SU-DHL-6 (cell line): Measurements from ENCODE around the gene SH2D5.

Experiments used
- CTCF ChIP-seq: fragments of 200-600 bp; sonication (generic); IDR thresholded peaks from one replicate; pipeline ENCODE4 v1.5.1; 2017; ENCODE audit warnings: antibody characterized with exemption, mild to moderate bottlenecking, low read length, moderate library complexity; ENCODE audit not compliant: insufficient read depth, poor library complexity, severe bottlenecking
- EZH2phosphoT487 ChIP-seq: fragments of 200-600 bp; sonication (generic), shearing (Covaris generic); conservative IDR thresholded peaks from 2 replicates; pipeline ENCODE4 v1.6.1; 2018; ENCODE audit warnings: mild to moderate bottlenecking, antibody characterized with exemption, low read length, moderate library complexity, mixed read lengths

DNA sequence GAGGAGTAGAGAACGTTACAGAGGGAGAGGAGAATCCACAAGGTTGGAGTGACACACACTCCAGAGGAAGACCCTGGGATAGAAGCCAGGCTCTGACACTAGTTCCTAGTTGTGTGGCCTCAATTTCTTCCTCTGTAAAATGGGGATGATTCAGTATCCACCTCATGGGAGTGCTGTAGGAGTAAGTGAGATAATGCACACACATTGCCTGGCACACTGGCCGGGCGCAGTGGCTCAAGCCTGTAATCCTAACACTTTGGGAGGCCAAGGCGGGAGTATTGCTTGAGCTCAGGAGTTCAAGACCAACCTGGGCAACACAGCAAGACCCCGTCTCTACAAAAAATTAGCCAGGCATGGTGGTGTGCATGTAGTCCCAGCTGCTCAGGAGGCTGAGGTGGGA is 23.6 kb downstream of the SH2D5 start:
- TF ChIP-seq CTCF (no peak), EZH2phosphoT487 (no peak)
